Measurements from ENCODE around the gene GRM1. TPM values are rescaled to one million over a fixed set of nuclear protein-coding genes. Genes with fewer than 3 reads are reported as not detected.

The GRM1 gene
- total RNA-seq, 6 donors from 2014 or later: 0.10 TPM; not detected in 5

GRCh38 chr6:146146836-146147235 lies 118.0 kb downstream of the GRM1 start:
- ATAC-seq (ENCODE audit: low FRiP score in 2 of 2) (no peak), DNase-seq (no peak)
- 86 to 94% methylated on average over 1 of the region's 1 CpG for WGBS, 2 donors
- Histone ChIP-seq H3K4me3 (no peak overlapping the region), H3K4me1 (no peaks in the 10 kb centered on the region), H3K27me3 (no peaks in the 10 kb centered on the region), H3K9me3 (no peaks in the 10 kb centered on the region), H3K36me3 (no peaks in the 10 kb centered on the region), H3K27ac (no peak overlapping the region)
- no peak for TF ChIP-seq CTCF (IDR thresholded peaks at IDR 0.05)
- no peak for TF ChIP-seq POLR2AphosphoS5 (IDR thresholded peaks at IDR 0.05)
- no peak for TF ChIP-seq EP300 (IDR thresholded peaks at IDR 0.05)
- TF ChIP-seq POLR2A (IDR thresholded peaks at IDR 0.05): no peak

GRCh38 chr6:146149770-146150169 lies 120.9 kb downstream of the GRM1 start:
- TF ChIP-seq POLR2A (IDR thresholded peaks at IDR 0.05) (no peak), POLR2AphosphoS5 (IDR thresholded peaks at IDR 0.05) (no peak), EP300 (IDR thresholded peaks at IDR 0.05) (no peak), CTCF (IDR thresholded peaks at IDR 0.05) (no peak)
- DNase-seq (no peak), ATAC-seq (ENCODE audit: low FRiP score in 2 of 2) (no peak)
- H3K27me3 ChIP-seq: no peaks in the 10 kb centered on the region
- 53 to 62% methylated on average over 1 of the region's 1 CpG for WGBS, 2 donors
- H3K9me3 ChIP-seq: no peaks in the 10 kb centered on the region
- no peak overlapping the region for H3K27ac ChIP-seq
- H3K4me1 ChIP-seq: no peaks in the 10 kb centered on the region
- no peak overlapping the region for H3K4me3 ChIP-seq
- H3K36me3 ChIP-seq: no peaks in the 10 kb centered on the region

GRCh38 chr6:146153040-146153758 lies 124.3 kb downstream of the GRM1 start:
- 73 to 81% methylated on average over 4 of the region's 4 CpGs for WGBS, 2 donors
- DNase-seq (no peak), ATAC-seq (ENCODE audit: low FRiP score in 2 of 2) (no peak)
- H3K4me1 ChIP-seq: no peaks in the 10 kb centered on the region
- no peak overlapping the region for H3K27ac ChIP-seq
- no peaks in the 10 kb centered on the region for H3K9me3 ChIP-seq
- H3K27me3 ChIP-seq: no peaks in the 10 kb centered on the region
- H3K4me3 ChIP-seq: no peak overlapping the region
- TF ChIP-seq POLR2A (IDR thresholded peaks at IDR 0.05) (no peak), POLR2AphosphoS5 (IDR thresholded peaks at IDR 0.05) (no peak), EP300 (IDR thresholded peaks at IDR 0.05) (no peak), CTCF (IDR thresholded peaks at IDR 0.05) (no peak)
- H3K36me3 ChIP-seq: no peaks in the 10 kb centered on the region

- WGBS, 2 donors: 10 to 28% methylated on average over 6 of the region's 6 CpGs
- TF ChIP-seq EP300 (IDR thresholded peaks at IDR 0.05): no peak
- TF ChIP-seq POLR2AphosphoS5 (IDR thresholded peaks at IDR 0.05): no peak
- no peak for TF ChIP-seq POLR2A (IDR thresholded peaks at IDR 0.05)
- no peak for TF ChIP-seq CTCF (IDR thresholded peaks at IDR 0.05)
- Histone ChIP-seq H3K4me1 (no peaks in the 10 kb centered on the region), H3K36me3 (no peaks in the 10 kb centered on the region), H3K9me3 (no peaks in the 10 kb centered on the region), H3K27ac (no peak overlapping the region), H3K27me3 (no peaks in the 10 kb centered on the region), H3K4me3 (no peak overlapping the region)
- DNase-seq (no peak), ATAC-seq (ENCODE audit: low FRiP score in 2 of 2) (no peak)
These were observed 125.3 kb downstream of the GRM1 start for GRCh38 chr6:146154197-146154596.

GRCh38 chr6:146161664-146162063 lies 132.8 kb downstream of the GRM1 start:
- Histone ChIP-seq H3K27ac (no peak overlapping the region), H3K4me1 (no peaks in the 10 kb centered on the region), H3K4me3 (no peak overlapping the region), H3K9me3 (no peaks in the 10 kb centered on the region), H3K36me3 (no peaks in the 10 kb centered on the region), H3K27me3 (no peaks in the 10 kb centered on the region)
- ATAC-seq (ENCODE audit: low FRiP score in 2 of 2): no peak
- WGBS, 2 donors: 78 to 86% methylated on average over 5 of the region's 5 CpGs
- TF ChIP-seq POLR2AphosphoS5 (IDR thresholded peaks at IDR 0.05) (no peak), POLR2A (IDR thresholded peaks at IDR 0.05) (no peak), EP300 (IDR thresholded peaks at IDR 0.05) (no peak), CTCF (IDR thresholded peaks at IDR 0.05) (no peak)
- DNase-seq: no peak
